ENCODE data around the gene MVD.
A peak's percentile ranks its signal among the peaks of the same experiment; 100 is the strongest.

MVD gene

GRCh38 chr16:88653596-88654362, 9.1 kb downstream of the MVD start:
- DNase-seq = no peak

- DNase-seq = no peak
Measured at GRCh38 chr16:88653101-88653500, 9.8 kb downstream of the MVD start.

GRCh38 chr16:88652762-88653063, 10.2 kb downstream of the MVD start:
- DNase-seq = no peak

- no peak for DNase-seq
Measured at GRCh38 chr16:88651989-88652761, 10.7 kb downstream of the MVD start.

GRCh38 chr16:88651276-88651988, 11.5 kb downstream of the MVD start:
- peak; percentile 62 for DNase-seq

GRCh38 chr16:88650749-88651275, 12.1 kb downstream of the MVD start, which contains the start of gene CYBA:
Gene CYBA, minus strand, starts transcription at chr16:88651053. Its CDS starts 40 bp downstream, at chr16:88651013.
- peak; percentile 79 for DNase-seq

GRCh38 chr16:88649924-88650748, 12.8 kb downstream of the MVD start:
- no peak for DNase-seq

- DNase-seq = no peak
Measured at GRCh38 chr16:88649195-88649923, 13.5 kb downstream of the MVD start.

- no peak for DNase-seq
Measured at GRCh38 chr16:88647178-88648070, 15.5 kb downstream of the MVD start.

GRCh38 chr16:88646345-88647034, 16.4 kb downstream of the MVD start:
- DNase-seq = no peak

GRCh38 chr16:88645941-88646340, 16.9 kb downstream of the MVD start:
- DNase-seq = no peak

- no peak for DNase-seq
Measured at GRCh38 chr16:88645455-88645854, 17.4 kb downstream of the MVD start.

GRCh38 chr16:88643644-88643932, 19.3 kb downstream of the MVD start:
- DNase-seq = no peak

- DNase-seq = no peak
Measured at GRCh38 chr16:88642881-88643643, 19.8 kb downstream of the MVD start.

- no peak for DNase-seq
Measured at GRCh38 chr16:88640498-88641247, 22.2 kb downstream of the MVD start.

GRCh38 chr16:88640039-88640495, 22.8 kb downstream of the MVD start:
- no peak for DNase-seq

GRCh38 chr16:88639231-88640038, 23.5 kb downstream of the MVD start:
- no peak for DNase-seq
